ENCODE data around the gene SMPX.
A peak's percentile ranks its signal among the peaks of the same experiment; 100 is the strongest.

SMPX gene

GRCh38 chrX:21675931-21676330 is 82.0 kb downstream of the SMPX start:
- H3K27me3 ChIP-seq (replicated peaks; ENCODE audit: control insufficient read depth, insufficient read depth, low read length) = peaks cover 4% of the 10 kb centered on the region
- DNase-seq (ENCODE audit: low read depth) = no peak
- H3K4me1 ChIP-seq (ENCODE audit: control insufficient read depth, insufficient read depth, low read length) = no peaks in the 10 kb centered on the region
- H3K4me3 ChIP-seq (ENCODE audit: low read length) = no peak overlapping the region
- no peaks in the 10 kb centered on the region for H3K36me3 ChIP-seq (ENCODE audit: control insufficient read depth, insufficient read depth, low read length, severe bottlenecking)
- H3K9me3 ChIP-seq (ENCODE audit: control insufficient read depth, low read length) = no peaks in the 10 kb centered on the region
- H3K9ac ChIP-seq (ENCODE audit: low read length) = no peak overlapping the region

DNA sequence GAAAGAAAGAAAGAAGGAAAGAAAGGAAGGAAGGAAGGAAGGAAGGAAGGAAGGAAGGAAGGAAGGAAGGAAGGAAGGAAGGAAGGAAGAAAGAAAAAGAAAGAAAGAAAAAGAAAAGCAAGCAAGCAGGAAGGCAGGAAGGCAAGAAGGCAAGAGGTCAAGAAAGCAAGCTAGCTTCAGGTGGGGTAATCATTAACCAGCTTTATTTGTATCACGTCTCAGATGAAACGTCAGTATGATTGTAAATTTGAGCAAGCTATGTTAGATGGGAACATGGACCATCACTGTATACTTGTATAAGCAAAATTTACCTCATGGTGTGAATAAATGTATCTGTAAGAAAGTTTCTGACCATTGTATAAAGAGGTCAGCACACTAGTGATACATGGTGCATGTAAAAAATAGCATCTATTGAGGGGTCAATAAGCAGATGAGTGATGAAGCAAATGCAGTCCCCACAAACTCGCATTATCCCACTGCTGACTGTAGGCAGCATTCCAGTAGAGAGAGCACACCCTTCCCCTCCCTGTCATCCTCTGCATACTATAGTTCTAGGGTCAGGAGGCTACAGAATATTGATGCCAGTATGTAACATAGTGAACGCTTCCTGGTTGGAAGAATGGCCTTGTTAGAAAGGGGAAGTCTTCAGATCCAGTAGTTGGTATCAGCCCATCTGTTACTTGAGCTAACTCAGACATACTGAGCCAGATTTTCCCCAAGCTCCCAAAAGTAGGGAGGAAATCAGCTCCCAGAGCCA is 83.3 kb downstream of the SMPX start:
- Histone ChIP-seq H3K4me3 (ENCODE audit: low read length) (no peak overlapping the region), H3K9me3 (ENCODE audit: control insufficient read depth, low read length) (no peaks in the 10 kb centered on the region), H3K4me1 (ENCODE audit: control insufficient read depth, insufficient read depth, low read length) (no peaks in the 10 kb centered on the region), H3K27me3 (replicated peaks; ENCODE audit: control insufficient read depth, insufficient read depth, low read length) (peaks cover 4% of the 10 kb centered on the region), H3K9ac (ENCODE audit: low read length) (no peak overlapping the region), H3K36me3 (ENCODE audit: control insufficient read depth, insufficient read depth, low read length, severe bottlenecking) (no peaks in the 10 kb centered on the region)
- DNase-seq (ENCODE audit: low read depth) = no peak

DNA sequence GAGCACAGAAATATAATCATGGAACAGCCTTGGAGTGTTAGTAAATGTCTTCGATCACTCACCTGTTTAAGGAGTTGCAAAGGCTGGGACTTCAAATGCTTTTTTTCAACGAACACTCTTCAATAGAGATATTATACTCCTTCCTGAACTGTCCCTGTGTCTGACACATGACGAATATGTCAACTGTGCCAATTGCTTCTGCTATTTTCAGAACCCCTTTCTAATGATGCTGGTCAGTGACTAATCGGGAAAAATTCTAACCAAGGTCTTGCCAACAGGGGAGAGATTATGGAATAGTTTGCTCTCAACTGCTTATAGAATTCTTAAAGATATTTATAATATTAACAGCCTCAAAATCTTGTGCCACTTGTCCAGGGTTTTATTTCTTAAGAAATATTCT is 91.2 kb downstream of the SMPX start:
- Histone ChIP-seq H3K4me1 (ENCODE audit: control insufficient read depth, insufficient read depth, low read length) (no peaks in the 10 kb centered on the region), H3K36me3 (ENCODE audit: control insufficient read depth, insufficient read depth, low read length, severe bottlenecking) (no peaks in the 10 kb centered on the region), H3K9me3 (ENCODE audit: control insufficient read depth, low read length) (no peaks in the 10 kb centered on the region), H3K27me3 (replicated peaks; ENCODE audit: control insufficient read depth, insufficient read depth, low read length) (peaks cover 17% of the 10 kb centered on the region), H3K4me3 (ENCODE audit: low read length) (no peak overlapping the region), H3K9ac (ENCODE audit: low read length) (no peak overlapping the region)
- no peak for DNase-seq (ENCODE audit: low read depth)

- no peak overlapping the region for H3K9ac ChIP-seq (ENCODE audit: low read length)
- H3K27me3 ChIP-seq (replicated peaks; ENCODE audit: control insufficient read depth, insufficient read depth, low read length) = peaks cover 17% of the 10 kb centered on the region
- no peak for DNase-seq (ENCODE audit: low read depth)
- no peaks in the 10 kb centered on the region for H3K36me3 ChIP-seq (ENCODE audit: control insufficient read depth, insufficient read depth, low read length, severe bottlenecking)
- no peaks in the 10 kb centered on the region for H3K4me1 ChIP-seq (ENCODE audit: control insufficient read depth, insufficient read depth, low read length)
- H3K9me3 ChIP-seq (ENCODE audit: control insufficient read depth, low read length) = no peaks in the 10 kb centered on the region
- H3K4me3 ChIP-seq (ENCODE audit: low read length) = no peak overlapping the region
Observed at GRCh38 chrX:21666252-21666651, 91.7 kb downstream of the SMPX start.

DNA sequence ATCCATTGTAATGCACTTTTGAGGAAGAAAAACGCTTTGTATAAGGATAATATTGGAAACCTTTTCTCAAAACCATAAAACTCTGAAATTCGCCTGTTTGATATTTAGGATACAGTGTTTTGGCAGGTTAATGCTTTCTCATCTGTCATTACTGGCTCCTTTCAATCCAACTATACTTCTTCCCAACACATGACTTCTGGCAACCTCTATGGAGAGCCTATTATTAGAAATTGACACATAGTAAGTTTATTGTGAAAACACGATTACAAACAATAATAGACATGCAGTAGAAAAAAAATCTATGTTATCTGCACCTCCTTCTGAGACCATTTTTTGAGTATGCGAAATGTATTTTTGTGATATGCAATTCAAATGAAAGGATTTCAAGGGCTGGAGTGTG is 95.2 kb downstream of the SMPX start:
- DNase-seq (ENCODE audit: low read depth) = no peak
- Histone ChIP-seq H3K4me1 (ENCODE audit: control insufficient read depth, insufficient read depth, low read length) (no peaks in the 10 kb centered on the region), H3K27me3 (replicated peaks; ENCODE audit: control insufficient read depth, insufficient read depth, low read length) (peaks cover 17% of the 10 kb centered on the region), H3K36me3 (ENCODE audit: control insufficient read depth, insufficient read depth, low read length, severe bottlenecking) (no peaks in the 10 kb centered on the region), H3K9ac (ENCODE audit: low read length) (no peak overlapping the region), H3K9me3 (ENCODE audit: control insufficient read depth, low read length) (no peaks in the 10 kb centered on the region), H3K4me3 (ENCODE audit: low read length) (no peak overlapping the region)

- Histone ChIP-seq H3K9me3 (ENCODE audit: control insufficient read depth, low read length) (no peaks in the 10 kb centered on the region), H3K36me3 (ENCODE audit: control insufficient read depth, insufficient read depth, low read length, severe bottlenecking) (no peaks in the 10 kb centered on the region), H3K4me3 (ENCODE audit: low read length) (no peak overlapping the region), H3K9ac (ENCODE audit: low read length) (no peak overlapping the region), H3K27me3 (replicated peaks; ENCODE audit: control insufficient read depth, insufficient read depth, low read length) (peaks cover 13% of the 10 kb centered on the region), H3K4me1 (ENCODE audit: control insufficient read depth, insufficient read depth, low read length) (no peaks in the 10 kb centered on the region)
- DNase-seq (ENCODE audit: low read depth) = no peak
Observed at GRCh38 chrX:21661316-21661715, 96.6 kb downstream of the SMPX start.

GRCh38 chrX:21660156-21660555 is 97.8 kb downstream of the SMPX start:
- Histone ChIP-seq H3K4me1 (ENCODE audit: control insufficient read depth, insufficient read depth, low read length) (no peaks in the 10 kb centered on the region), H3K36me3 (ENCODE audit: control insufficient read depth, insufficient read depth, low read length, severe bottlenecking) (no peaks in the 10 kb centered on the region), H3K9ac (ENCODE audit: low read length) (no peak overlapping the region), H3K4me3 (ENCODE audit: low read length) (no peak overlapping the region), H3K27me3 (replicated peaks; ENCODE audit: control insufficient read depth, insufficient read depth, low read length) (peaks cover 13% of the 10 kb centered on the region), H3K9me3 (ENCODE audit: control insufficient read depth, low read length) (no peaks in the 10 kb centered on the region)
- DNase-seq (ENCODE audit: low read depth) = no peak

GRCh38 chrX:21659320-21659719 is 98.6 kb downstream of the SMPX start:
- Histone ChIP-seq H3K4me1 (ENCODE audit: control insufficient read depth, insufficient read depth, low read length) (no peaks in the 10 kb centered on the region), H3K9ac (ENCODE audit: low read length) (no peak overlapping the region), H3K27me3 (replicated peaks; ENCODE audit: control insufficient read depth, insufficient read depth, low read length) (peaks cover 5% of the 10 kb centered on the region), H3K9me3 (ENCODE audit: control insufficient read depth, low read length) (no peaks in the 10 kb centered on the region), H3K36me3 (ENCODE audit: control insufficient read depth, insufficient read depth, low read length, severe bottlenecking) (no peaks in the 10 kb centered on the region), H3K4me3 (ENCODE audit: low read length) (no peak overlapping the region)
- no peak for DNase-seq (ENCODE audit: low read depth)

DNA sequence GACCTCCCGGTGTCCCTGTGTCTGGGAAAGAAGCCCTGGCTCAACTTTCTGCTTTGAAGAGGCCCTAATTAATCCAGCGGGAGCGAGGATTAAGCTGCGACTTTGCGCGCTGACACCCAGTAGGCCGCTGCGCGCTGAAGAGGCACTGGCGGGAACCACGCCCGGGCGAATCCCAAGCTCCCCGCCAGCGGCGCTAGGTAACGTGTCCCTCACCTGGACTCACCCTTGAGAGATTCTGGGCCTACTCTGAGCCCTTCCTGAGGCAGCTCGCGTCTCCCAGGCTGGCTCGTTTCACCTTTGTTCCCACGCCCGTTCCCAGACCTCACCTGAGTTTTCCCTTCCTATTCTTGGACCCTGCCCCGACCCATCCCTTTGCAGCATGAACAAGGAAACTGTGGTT is 99.2 kb downstream of the SMPX start:
- no peaks in the 10 kb centered on the region for H3K4me1 ChIP-seq (ENCODE audit: control insufficient read depth, insufficient read depth, low read length)

GRCh38 chrX:21658152-21658737 is 99.7 kb downstream of the SMPX start, which contains the start of gene KLHL34:
Gene KLHL34 (minus strand): TSS chrX:21658330. CDS start chrX:21657788, 542 bp downstream.
- Histone ChIP-seq H3K36me3 (ENCODE audit: control insufficient read depth, insufficient read depth, low read length, severe bottlenecking) (no peaks in the 10 kb centered on the region), H3K4me3 (ENCODE audit: low read length) (peak within 1 kb of the TSS; percentile 58), H3K9me3 (ENCODE audit: control insufficient read depth, low read length) (no peaks in the 10 kb centered on the region), H3K9ac (ENCODE audit: low read length) (no peak within 1 kb of the TSS), H3K27me3 (replicated peaks; ENCODE audit: control insufficient read depth, insufficient read depth, low read length) (no peaks in the 10 kb centered on the region), H3K4me1 (ENCODE audit: control insufficient read depth, insufficient read depth, low read length) (no peaks in the 10 kb centered on the region)
- DNase-seq (ENCODE audit: low read depth) = no peak

More for the DNA sequence above, 99.2 kb downstream of the SMPX start:
- Histone ChIP-seq H3K9ac (ENCODE audit: low read length) (no peak overlapping the region), H3K36me3 (ENCODE audit: control insufficient read depth, insufficient read depth, low read length, severe bottlenecking) (no peaks in the 10 kb centered on the region), H3K4me3 (ENCODE audit: low read length) (peak overlapping the region; percentile 58), H3K27me3 (replicated peaks; ENCODE audit: control insufficient read depth, insufficient read depth, low read length) (no peaks in the 10 kb centered on the region), H3K9me3 (ENCODE audit: control insufficient read depth, low read length) (no peaks in the 10 kb centered on the region)
- no peak for DNase-seq (ENCODE audit: low read depth)

- H3K9ac ChIP-seq (ENCODE audit: low read length) = no peak overlapping the region
- peak overlapping the region; percentile 58 for H3K4me3 ChIP-seq (ENCODE audit: low read length)
- DNase-seq (ENCODE audit: low read depth) = no peak
- no peaks in the 10 kb centered on the region for H3K4me1 ChIP-seq (ENCODE audit: control insufficient read depth, insufficient read depth, low read length)
- H3K27me3 ChIP-seq (replicated peaks; ENCODE audit: control insufficient read depth, insufficient read depth, low read length) = no peaks in the 10 kb centered on the region
- H3K9me3 ChIP-seq (ENCODE audit: control insufficient read depth, low read length) = no peaks in the 10 kb centered on the region
- H3K36me3 ChIP-seq (ENCODE audit: control insufficient read depth, insufficient read depth, low read length, severe bottlenecking) = no peaks in the 10 kb centered on the region
Observed at GRCh38 chrX:21657318-21658151, 100.4 kb downstream of the SMPX start.

Data from adipocyte (in vitro differentiated cells).